ENCODE data around the gene FILIP1L.

GRCh38 chr3:100067589-100067988, 46.7 kb downstream of the FILIP1L start:
- no peak for TF ChIP-seq PATZ1 (CRISPR knock-in tag; IDR thresholded peaks at IDR 0.05; ENCODE audit: borderline replicate concordance)
- no peak for TF ChIP-seq TCF4 (CRISPR knock-in tag; IDR thresholded peaks at IDR 0.05; ENCODE audit: borderline replicate concordance)
- TF ChIP-seq OSR1 (CRISPR knock-in tag; IDR thresholded peaks at IDR 0.05) = no peak
- TF ChIP-seq SNAI2 (CRISPR knock-in tag; IDR thresholded peaks at IDR 0.05) = no peak
- TF ChIP-seq POU6F1 (CRISPR knock-in tag; IDR thresholded peaks at IDR 0.05; ENCODE audit: borderline replicate concordance, low read depth) = no peak
- TF ChIP-seq CREB5 (CRISPR knock-in tag; IDR thresholded peaks at IDR 0.05; ENCODE audit: low read depth) = no peak
- no peak for TF ChIP-seq TSHZ2 (CRISPR knock-in tag; IDR thresholded peaks at IDR 0.05)
- TF ChIP-seq ESRRG (CRISPR knock-in tag; IDR thresholded peaks at IDR 0.05) = no peak
- TF ChIP-seq ZFP30 (CRISPR knock-in tag; IDR thresholded peaks at IDR 0.05) = no peak
- no peak for TF ChIP-seq BACH2 (CRISPR knock-in tag; IDR thresholded peaks at IDR 0.05; ENCODE audit: borderline replicate concordance)
- TF ChIP-seq ZFP3 (CRISPR knock-in tag; IDR thresholded peaks at IDR 0.05) = no peak
- no peak for TF ChIP-seq ZC3H10 (CRISPR knock-in tag; IDR thresholded peaks at IDR 0.05)
